GM19324 (cell line): ENCODE measurements around the gene TMEM132C.

Experiments
- ATAC-seq: cut with Tn5 transposase; IDR thresholded peaks from one replicate; pipeline ENCODE4 v1.9.1; 2021; ENCODE audit warnings: mild to moderate bottlenecking, moderate library complexity; ENCODE audit not compliant: unreplicated experiment, low FRiP score

TMEM132C gene

DNA sequence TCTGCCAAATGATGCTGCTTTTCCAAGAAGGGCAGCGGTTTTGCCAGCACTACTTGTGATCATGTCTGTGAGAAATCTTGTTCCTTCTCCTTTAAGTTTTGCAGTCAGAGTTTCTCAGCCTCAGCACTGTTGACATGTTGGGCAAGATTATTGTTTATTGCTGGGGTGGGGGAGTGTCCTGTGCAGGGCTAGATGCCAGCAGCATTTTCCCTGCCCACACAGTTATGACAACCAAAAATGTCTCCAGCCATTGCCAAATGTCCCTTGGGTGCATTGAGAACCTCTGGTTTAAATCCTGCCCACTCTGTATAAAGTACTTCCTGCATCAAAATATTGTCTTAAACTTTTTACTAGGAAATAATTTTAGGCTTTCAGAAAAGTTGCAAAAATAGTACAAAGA is 20.0 kb downstream of the TMEM132C start:
- ATAC-seq: no peak

DNA sequence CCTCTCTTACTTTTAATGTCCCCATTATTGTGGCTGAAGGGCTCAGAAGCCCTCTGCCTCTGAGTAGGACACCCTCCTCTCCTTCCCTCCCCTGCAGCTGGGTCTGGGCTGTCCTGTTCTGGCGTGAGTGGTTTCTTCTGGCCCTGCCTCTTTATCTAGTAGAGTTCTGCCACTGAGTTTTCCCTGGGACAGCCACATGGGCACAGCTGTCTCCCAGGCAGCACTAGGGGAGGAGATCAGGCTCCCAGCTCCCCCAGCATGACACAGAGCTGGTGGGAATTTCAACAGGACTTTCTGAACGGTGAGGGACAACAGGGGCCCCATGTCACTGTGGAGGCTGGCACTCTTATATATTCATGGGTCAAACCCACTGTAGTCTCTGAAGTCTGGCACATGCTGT is 21.4 kb downstream of the TMEM132C start:
- no peak for ATAC-seq

DNA sequence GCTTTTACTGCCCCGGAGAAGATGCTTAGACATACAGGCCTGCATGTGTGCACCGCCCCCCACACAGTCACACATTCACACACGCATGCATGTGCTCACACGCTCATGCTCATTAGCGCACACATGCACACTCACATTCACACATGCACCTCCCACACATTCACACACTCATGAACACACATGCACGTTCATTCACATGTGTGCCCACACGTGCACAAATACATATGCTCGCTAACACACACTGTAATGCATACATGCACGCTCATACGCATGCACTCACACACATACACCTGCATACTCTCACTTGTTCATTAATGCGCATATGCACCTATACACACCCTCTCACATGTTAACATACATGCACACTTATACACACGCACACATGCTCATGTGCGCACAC is 21.9 kb downstream of the TMEM132C start:
- ATAC-seq: no peak

GRCh38 chr12:128290938-128291337 is 24.0 kb downstream of the TMEM132C start:
- no peak for ATAC-seq

- ATAC-seq: no peak
Observed at GRCh38 chr12:128298091-128298748, 31.2 kb downstream of the TMEM132C start.

DNA sequence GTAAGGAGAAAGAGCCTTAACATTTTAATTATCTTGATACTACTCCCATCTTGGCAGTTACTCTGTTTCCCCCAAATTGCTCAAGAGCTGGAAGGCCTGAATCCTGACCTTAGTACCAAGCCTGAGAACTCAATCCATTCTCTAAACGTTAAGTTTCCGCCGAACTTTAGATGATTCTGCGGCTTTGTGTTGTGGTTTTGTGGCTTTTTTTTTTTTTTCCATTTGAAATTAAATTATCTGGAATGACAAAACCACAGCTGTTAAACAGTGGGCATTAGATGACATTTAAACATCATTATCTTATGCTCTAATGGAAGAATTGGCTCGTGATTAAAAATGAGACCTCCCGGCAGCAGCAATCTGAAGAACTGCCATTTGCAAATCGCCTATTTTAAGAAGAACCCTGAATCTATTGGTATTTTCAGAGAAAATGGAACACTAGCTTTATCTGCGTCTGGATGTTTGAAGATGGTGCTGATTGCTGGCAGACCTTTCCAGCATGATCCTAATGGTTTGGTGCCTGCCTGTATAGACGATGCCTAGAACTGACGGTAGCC is 38.4 kb downstream of the TMEM132C start:
- ATAC-seq: no peak

GRCh38 chr12:128307791-128308190 is 40.8 kb downstream of the TMEM132C start:
- no peak for ATAC-seq

DNA sequence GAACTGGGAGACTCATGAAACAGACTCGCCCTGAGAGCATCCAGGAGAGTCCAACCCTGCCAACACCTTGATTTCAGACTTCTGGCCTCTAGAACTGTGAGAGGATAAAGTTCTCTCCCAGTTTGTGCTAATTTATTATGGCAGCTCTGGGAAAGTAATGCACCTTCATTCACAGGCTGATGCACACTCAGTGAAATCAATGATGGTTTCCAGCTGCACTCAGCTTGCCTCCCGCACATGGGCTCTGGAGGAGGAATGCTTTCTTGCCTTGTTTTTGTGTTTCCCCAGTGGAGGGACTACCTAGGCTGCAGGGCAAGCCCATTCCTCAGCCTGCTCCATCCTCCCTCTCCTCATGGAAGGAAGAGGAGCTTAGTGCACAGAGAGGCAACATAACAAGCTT is 45.7 kb downstream of the TMEM132C start:
- no peak for ATAC-seq

DNA sequence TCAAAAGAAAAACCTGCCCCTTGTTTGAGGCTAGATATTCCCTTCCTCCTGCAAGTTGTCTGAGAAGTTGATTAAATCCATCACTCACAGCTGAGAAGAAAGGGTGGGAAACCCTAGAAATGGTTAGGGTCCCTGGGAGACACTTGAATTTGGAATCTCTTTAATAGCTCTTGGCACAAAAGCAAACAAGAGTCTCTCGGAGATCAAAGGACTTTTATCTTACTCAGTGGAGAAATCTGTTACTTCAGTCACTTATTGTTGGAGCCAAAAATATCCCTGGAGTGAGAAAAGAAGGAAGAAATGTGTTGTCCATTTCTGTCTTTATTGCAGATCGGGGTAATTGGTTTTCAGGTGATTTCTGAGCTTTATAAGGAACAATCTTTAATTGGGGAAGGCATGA is 47.0 kb downstream of the TMEM132C start:
- ATAC-seq: no peak

GRCh38 chr12:128314611-128315010 is 47.6 kb downstream of the TMEM132C start:
- ATAC-seq: no peak

- ATAC-seq: no peak
Observed at GRCh38 chr12:128316078-128316477, 49.1 kb downstream of the TMEM132C start.

DNA sequence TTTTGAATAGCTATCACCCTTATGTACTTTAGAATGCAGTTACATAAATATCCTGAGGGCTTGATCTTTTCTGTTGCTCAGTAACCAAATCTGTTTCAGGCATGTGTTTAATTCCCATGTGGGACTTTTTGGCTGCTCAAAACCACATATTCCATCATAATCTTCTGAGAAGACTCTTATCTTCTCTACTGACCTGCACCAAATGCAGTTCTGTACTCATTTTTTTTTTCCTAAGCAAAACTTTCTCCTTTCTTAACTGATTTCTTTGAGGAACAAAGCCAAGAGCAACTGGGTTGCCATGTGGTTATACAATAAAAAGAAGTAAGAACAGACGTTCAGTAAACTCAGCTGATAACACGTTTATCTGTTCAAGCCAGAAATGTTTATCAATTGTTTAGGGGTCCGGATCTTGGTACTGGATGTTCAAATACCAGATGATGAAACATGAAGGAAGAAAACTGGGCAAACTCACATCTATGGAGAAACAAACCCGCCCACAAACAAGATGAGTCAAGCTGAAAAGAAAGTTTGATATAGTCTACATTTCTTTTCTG is 50.1 kb downstream of the TMEM132C start:
- no peak for ATAC-seq

- ATAC-seq: no peak
Observed at GRCh38 chr12:128318341-128318740, 51.4 kb downstream of the TMEM132C start.

DNA sequence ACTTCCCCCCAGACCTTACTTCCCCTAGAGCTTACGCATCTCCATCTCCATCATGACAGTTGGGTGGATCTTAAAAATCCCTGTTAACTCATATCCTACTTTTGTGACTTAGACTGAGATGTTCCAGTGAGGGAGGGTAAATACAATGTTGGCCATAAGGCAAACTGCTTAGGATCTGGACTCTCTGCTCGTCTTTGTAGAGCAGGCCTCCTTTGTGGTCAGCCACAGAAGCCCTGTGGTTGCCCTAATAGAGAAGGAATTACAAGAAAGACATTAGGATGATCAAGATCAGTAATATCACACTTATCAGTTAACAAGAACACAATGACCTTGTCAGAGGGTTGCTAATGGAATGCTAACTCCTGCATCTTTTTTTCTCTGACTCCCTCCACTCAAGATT is 52.0 kb downstream of the TMEM132C start:
- ATAC-seq: no peak

- ATAC-seq: no peak
Observed at GRCh38 chr12:128322341-128322740, 55.4 kb downstream of the TMEM132C start.

GRCh38 chr12:128323145-128323920 is 56.4 kb downstream of the TMEM132C start:
- ATAC-seq: no peak

DNA sequence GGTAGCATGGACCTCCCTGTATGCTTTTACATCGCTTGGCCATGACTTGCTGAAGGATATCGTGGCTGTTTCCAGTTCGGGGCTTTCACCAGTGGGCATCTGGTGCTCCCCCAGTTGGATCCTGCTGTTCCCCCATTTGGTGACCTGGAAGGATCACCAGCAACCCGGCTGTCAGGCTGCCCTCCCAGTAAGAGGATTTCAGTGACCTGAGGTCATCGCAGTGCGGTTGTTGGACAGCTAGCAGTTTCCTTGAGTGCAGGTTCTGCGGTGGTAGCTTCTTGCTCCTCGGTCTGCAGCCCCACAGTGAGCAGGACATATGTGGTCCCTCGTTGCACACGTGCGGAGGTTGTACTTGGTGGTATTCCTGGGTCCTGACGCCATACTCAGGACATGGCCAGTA is 58.7 kb downstream of the TMEM132C start:
- ATAC-seq: no peak

DNA sequence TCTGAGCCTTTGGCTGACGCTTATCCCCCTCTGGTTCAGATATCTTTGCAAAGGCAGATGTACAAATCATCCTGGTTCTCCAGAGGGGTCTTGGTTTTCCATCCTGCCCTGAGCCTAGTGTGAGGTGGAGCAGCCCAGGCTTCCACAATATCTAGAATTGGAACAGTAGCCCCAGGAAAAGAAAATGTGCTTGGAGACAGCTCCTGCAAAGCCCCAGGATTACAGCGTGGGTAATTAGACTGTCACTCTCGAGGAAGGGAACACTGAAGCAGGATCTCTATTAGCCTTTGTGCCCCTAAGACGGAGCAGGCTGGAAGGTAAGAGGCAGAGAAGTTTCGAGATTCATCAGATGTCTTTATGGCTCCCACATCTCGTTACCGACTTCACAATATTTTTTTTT is 59.4 kb downstream of the TMEM132C start:
- no peak for ATAC-seq

DNA sequence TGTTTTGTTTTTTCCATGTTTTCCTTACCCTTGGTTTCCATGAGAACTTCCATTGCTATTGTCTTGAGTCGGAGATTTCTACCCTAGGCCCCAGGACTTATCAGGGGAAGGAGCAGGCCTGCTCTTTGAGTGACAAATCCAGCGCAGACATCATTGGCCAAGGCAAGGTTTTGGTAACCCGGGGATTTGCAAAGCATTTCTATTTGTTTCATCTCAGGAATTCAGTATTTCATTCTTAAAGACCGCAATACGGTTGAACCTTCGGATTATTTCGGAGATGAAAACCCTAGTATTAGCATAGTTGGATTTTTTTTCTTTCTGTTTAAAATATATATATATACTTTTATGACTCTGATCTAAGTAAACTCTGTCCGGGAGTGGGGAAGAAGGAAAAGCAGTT is 62.0 kb downstream of the TMEM132C start:
- ATAC-seq: no peak

DNA sequence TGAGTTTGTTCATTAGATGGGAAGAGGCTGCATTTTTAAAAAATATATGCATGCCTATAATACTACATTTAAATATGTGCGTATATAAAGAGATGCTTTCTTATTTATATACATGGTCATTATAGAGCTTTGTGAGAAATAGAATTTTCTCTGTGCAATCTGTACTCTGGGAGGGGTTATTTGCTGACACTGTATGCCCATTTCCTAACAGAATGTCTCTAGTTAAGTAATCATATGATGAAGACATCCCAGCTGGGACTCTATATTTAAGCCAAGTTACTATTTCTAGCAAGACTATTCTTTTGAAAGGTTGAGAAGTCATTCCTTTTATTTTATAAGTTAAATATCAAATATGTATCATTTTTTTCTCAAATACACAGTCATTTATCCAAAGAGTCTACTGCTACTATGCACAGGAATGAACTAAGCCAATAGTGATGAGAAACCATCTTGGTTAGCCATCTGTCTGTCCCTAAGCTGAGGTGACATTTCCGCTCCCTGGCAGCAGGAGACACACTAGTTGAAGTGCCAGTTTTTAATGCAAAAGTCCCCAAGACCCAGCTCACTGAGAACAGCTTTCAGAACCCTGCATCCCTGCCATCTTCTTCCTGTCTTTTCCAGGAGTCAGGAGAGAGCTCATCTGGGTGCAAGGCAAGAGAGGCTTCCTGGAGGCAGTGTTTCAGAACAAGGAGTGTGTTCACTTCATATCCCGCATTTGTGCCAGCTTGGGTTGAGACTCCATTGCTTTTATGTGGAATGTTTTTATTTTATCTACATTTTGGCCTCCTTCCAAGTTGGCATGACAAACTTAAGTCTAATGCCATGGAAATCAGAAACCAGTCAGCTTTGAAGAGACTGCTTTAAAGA is 69.5 kb downstream of the TMEM132C start:
- ATAC-seq: no peak

DNA sequence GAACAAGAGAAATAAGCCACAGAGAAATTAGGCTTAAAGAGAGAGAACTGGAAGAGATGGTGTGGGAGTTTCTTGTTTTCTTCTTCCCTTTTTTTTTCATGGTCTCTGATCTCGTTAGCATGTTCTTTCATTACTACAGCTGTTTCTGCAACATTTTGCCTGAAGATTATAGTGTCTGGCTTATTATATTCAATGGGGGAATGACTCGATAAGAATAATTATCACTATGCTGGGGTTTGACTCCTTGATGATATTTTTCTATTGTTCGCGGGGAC is 70.0 kb downstream of the TMEM132C start:
- no peak for ATAC-seq
